IMR-90 (cell line): ENCODE results near the gene GALNT17. TPM values are rescaled to one million over a fixed set of nuclear protein-coding genes. Genes with fewer than 3 reads are reported as not detected.

Source experiments
- ATAC-seq: fragments of 200-7000 bp; cut with Tn5 transposase; 2 replicates; pipeline ENCODE4 v1.9.1; 2020; ENCODE audit warnings: low read depth, mild to moderate bottlenecking, moderate library complexity
- BruUV-seq: library from RNA; stranded (reverse); fragments of 400-500 nt; replicated peaks from 2 replicates; lab custom pipeline; 2021; lab: Mats Ljungman, UMichigan
- CTCF ChIA-PET: fragments of 300-600 bp; formaldehyde crosslinking; extraction: SDS; loops from one replicate; lab custom pipeline; 2021; ENCODE audit warnings: antibody characterized with exemption; lab: Yijun Ruan, JAX
- POLR2A ChIA-PET: fragments of 300-600 bp; sonication (Branson Sonifier 250); formaldehyde crosslinking; loops from one replicate; lab custom pipeline; 2022; ENCODE audit warnings: antibody characterized with exemption; ENCODE audit not compliant: unreplicated experiment; lab: Charles Lee
- DNase-seq: peaks from one replicate; pipeline ENCODE4 v3.0.0; 2013
- H2AFZ ChIP-seq: replicated peaks from 2 replicates; pipeline ENCODE3; 2013; ENCODE audit warnings: low read length, mild to moderate bottlenecking; ENCODE audit not compliant: poor library complexity
- H2AK5ac ChIP-seq: 2 replicates; pipeline ENCODE4 v1.6.1; 2013; ENCODE audit warnings: low read depth, low read length, inconsistent platforms
- H2AK9ac ChIP-seq: replicated peaks from 2 replicates; pipeline ENCODE3; 2013; ENCODE audit warnings: mild to moderate bottlenecking, low read depth, low read length, moderate library complexity; ENCODE audit not compliant: poor library complexity
- H2BK120ac ChIP-seq: 2 replicates; pipeline ENCODE4 v1.6.1; 2013; ENCODE audit warnings: low read depth, low read length, inconsistent platforms
- H2BK15ac ChIP-seq: 3 replicates; pipeline ENCODE4 v1.6.1; 2013; ENCODE audit warnings: low read depth, low read length, inconsistent platforms
- H2BK20ac ChIP-seq: 2 replicates; pipeline ENCODE4 v1.6.1; 2013; ENCODE audit warnings: low read depth, mild to moderate bottlenecking, inconsistent platforms, low read length, moderate library complexity
- H2BK5ac ChIP-seq: 2 replicates; pipeline ENCODE4 v1.6.1; 2013; ENCODE audit warnings: mild to moderate bottlenecking, low read depth, low read length, inconsistent platforms; ENCODE audit not compliant: poor library complexity, severe bottlenecking
- H3K14ac ChIP-seq: replicated peaks from 2 replicates; pipeline ENCODE4 v1.6.1; 2013; ENCODE audit warnings: low read depth, low read length, inconsistent platforms
- H3K18ac ChIP-seq: 2 replicates; pipeline ENCODE4 v1.6.1; 2013; ENCODE audit warnings: low read depth, low read length, control low read depth
- H3K23ac ChIP-seq: 2 replicates; pipeline ENCODE4 v1.6.1; 2013; ENCODE audit warnings: low read depth, low read length, inconsistent platforms
- H3K27ac ChIP-seq: 2 replicates; pipeline ENCODE4 v1.5.1; 2013; ENCODE audit warnings: mild to moderate bottlenecking, control low read depth, low read length; ENCODE audit not compliant: insufficient read depth
- H3K27me3 ChIP-seq: 2 replicates; pipeline ENCODE4 v1.6.1; 2013; ENCODE audit warnings: low read length; ENCODE audit not compliant: control insufficient read depth, insufficient read depth
- H3K36me3 ChIP-seq: 2 replicates; pipeline ENCODE4 v1.6.1; 2013; ENCODE audit warnings: low read length, mixed read lengths; ENCODE audit not compliant: control insufficient read depth, insufficient read depth
- H3K4ac ChIP-seq: 2 replicates; pipeline ENCODE4 v1.6.1; 2013; ENCODE audit warnings: low read depth, low read length, inconsistent platforms
- H3K4me1 ChIP-seq: 2 replicates; pipeline ENCODE4 v1.6.1; 2013; ENCODE audit warnings: low read length, mixed read lengths; ENCODE audit not compliant: control insufficient read depth, insufficient read depth
- H3K4me2 ChIP-seq: 2 replicates; pipeline ENCODE4 v1.6.1; 2013; ENCODE audit warnings: low read depth, mild to moderate bottlenecking, control low read depth, low read length, moderate library complexity
- H3K4me3 ChIP-seq: 2 replicates; pipeline ENCODE4 v1.5.1; 2013; ENCODE audit warnings: low read depth, mild to moderate bottlenecking, control low read depth, low read length, moderate library complexity; ENCODE audit not compliant: insufficient read depth
- H3K56ac ChIP-seq: 2 replicates; pipeline ENCODE4 v1.6.1; 2013; ENCODE audit warnings: low read length, inconsistent platforms; ENCODE audit not compliant: insufficient read depth; ENCODE audit errors: extremely low read depth
- H3K79me1 ChIP-seq, 2 experiments: 2 replicates each; pipeline ENCODE4 v1.6.1; 2013; ENCODE audit warnings: low read length in 2 of 2, inconsistent platforms in 1 of 2, low read depth in 1 of 2
- H3K9ac ChIP-seq: 2 replicates; pipeline ENCODE4 v1.6.1; 2013; ENCODE audit warnings: low read depth, low read length, control low read depth
- H3K9me1 ChIP-seq: 2 replicates; pipeline ENCODE4 v1.6.1; 2013; ENCODE audit warnings: low read length, inconsistent platforms; ENCODE audit not compliant: insufficient read depth
- H3K9me3 ChIP-seq: 2 replicates; pipeline ENCODE4 v1.6.1; 2013; ENCODE audit warnings: low read length; ENCODE audit not compliant: control insufficient read depth, insufficient read depth
- H4K20me1 ChIP-seq: 2 replicates; pipeline ENCODE4 v1.6.1; 2013; ENCODE audit warnings: low read length, inconsistent platforms; ENCODE audit not compliant: insufficient read depth
- H4K5ac ChIP-seq: 2 replicates; pipeline ENCODE4 v1.6.1; 2013; ENCODE audit warnings: mild to moderate bottlenecking, low read depth, low read length, control low read depth
- H4K8ac ChIP-seq, 2 experiments: 2 replicates each; pipeline ENCODE4 v1.6.1; 2013; ENCODE audit warnings: low read depth in 2 of 2, low read length in 2 of 2, control low read depth in 1 of 2, inconsistent platforms in 1 of 2
- H4K91ac ChIP-seq: 2 replicates; pipeline ENCODE4 v1.6.1; 2013; ENCODE audit warnings: low read depth, low read length, inconsistent platforms; ENCODE audit not compliant: insufficient read depth
- BHLHE40 ChIP-seq: fragments of 150-350 bp; IDR thresholded peaks from 2 replicates; pipeline ENCODE4 v1.6.1; 2016; ENCODE audit warnings: mild to moderate bottlenecking, low read depth, low read length
- CEBPB ChIP-seq: IDR thresholded peaks from 2 replicates; pipeline ENCODE4 v1.6.1; 2012; ENCODE audit warnings: low read depth, low read length, improper control_type of control experiment
- CTCF ChIP-seq: conservative IDR thresholded peaks from 2 replicates; pipeline ENCODE4 v1.5.1; 2012; ENCODE audit warnings: mild to moderate bottlenecking, low read depth, low read length, improper control_type of control experiment
- FOS ChIP-seq: fragments of 150-350 bp; IDR thresholded peaks from 2 replicates; pipeline ENCODE4 v1.6.1; 2016; ENCODE audit warnings: low read depth, low read length
- MAFK ChIP-seq: IDR thresholded peaks from 2 replicates; pipeline ENCODE4 v1.6.1; 2012; ENCODE audit warnings: low read depth, low read length, improper control_type of control experiment
- MXI1 ChIP-seq: IDR thresholded peaks from 2 replicates; pipeline ENCODE4 v1.6.1; 2012; ENCODE audit warnings: low read depth, mild to moderate bottlenecking, low read length, moderate library complexity, borderline replicate concordance
- NFE2L2 ChIP-seq: fragments of 150-350 bp; IDR thresholded peaks from 2 replicates; pipeline ENCODE4 v1.6.1; 2016; ENCODE audit warnings: low read depth, mild to moderate bottlenecking, low read length
- POLR2A ChIP-seq: IDR thresholded peaks from 2 replicates; pipeline ENCODE4 v1.6.1; 2012; ENCODE audit warnings: mild to moderate bottlenecking, low read depth, low read length
- RAD21 ChIP-seq: IDR thresholded peaks from 2 replicates; pipeline ENCODE4 v1.6.1; 2012; ENCODE audit warnings: low read length, improper control_type of control experiment
- RCOR1 ChIP-seq: IDR thresholded peaks from 2 replicates; pipeline ENCODE4 v1.6.1; 2012; ENCODE audit warnings: mild to moderate bottlenecking, low read length, improper control_type of control experiment; ENCODE audit not compliant: insufficient replicate concordance
- USF2 ChIP-seq: fragments of 150-350 bp; IDR thresholded peaks from 2 replicates; pipeline ENCODE4 v1.6.1; 2017; ENCODE audit warnings: mild to moderate bottlenecking, antibody characterized with exemption, low read length, low read depth
- WGBS, 2 experiments: methylation state at CpG; one replicate each; pipeline versions ENCODE4 v1.1.5 to v1.1.7; 2013; ENCODE audit warnings: missing lambda C conversion rate in 2 of 2; ENCODE audit not compliant: insufficient read length in 1 of 2; ENCODE audit errors: extremely low coverage in 2 of 2; 5-methylcytosine and 5-hydroxymethylcytosine counted together
- dilution Hi-C: fragments of 300-500 bp; cut with HindIII; formaldehyde crosslinking; loops from one replicate; pipeline ENCODE4 v1.14.3; 2018; ENCODE audit warnings: low sequenced_read_pairs; ENCODE audit not compliant: unreplicated experiment
- in situ Hi-C: fragments of 300-500 bp; cut with MboI; formaldehyde crosslinking; loops from 3 replicates; pipeline ENCODE4 v1.14.3; 2019; ENCODE audit warnings: low sequenced_read_pairs, inconsistent platforms, mixed read lengths
- intact Hi-C: fragments of 100-400 bp; cut with micrococcal nuclease; formaldehyde crosslinking; loops from 2 replicates; pipeline ENCODE4 v1.10.0; 2022
- polyA plus RNA-seq, 3 experiments: library from polyadenylated mRNA; depleted of rRNA; stranded (reverse); fragments of >200 nt; gene quantifications; 2 replicates each; pipeline ENCODE4 v1.2.3, GENCODE V29; 2012; ENCODE audit warnings: low replicate concordance in 1 of 3
- total RNA-seq: library from RNA; depleted of rRNA; stranded (reverse); fragments of >200 nt; gene quantifications from 2 replicates; pipeline ENCODE4 v1.2.3, GENCODE V29; 2012
- TF ChIP-seq, protein P1 (sequence below): fragments of 150-350 bp; IDR thresholded peaks from 2 replicates; pipeline ENCODE4 v1.6.1; 2016; ENCODE audit warnings: low read depth, mild to moderate bottlenecking, low read length, moderate library complexity, borderline replicate concordance

GALNT17 gene
- total and polyA plus RNA-seq, 2 of the 4 experiments (the other 2 are of a cell fraction) = not detected

DNA sequence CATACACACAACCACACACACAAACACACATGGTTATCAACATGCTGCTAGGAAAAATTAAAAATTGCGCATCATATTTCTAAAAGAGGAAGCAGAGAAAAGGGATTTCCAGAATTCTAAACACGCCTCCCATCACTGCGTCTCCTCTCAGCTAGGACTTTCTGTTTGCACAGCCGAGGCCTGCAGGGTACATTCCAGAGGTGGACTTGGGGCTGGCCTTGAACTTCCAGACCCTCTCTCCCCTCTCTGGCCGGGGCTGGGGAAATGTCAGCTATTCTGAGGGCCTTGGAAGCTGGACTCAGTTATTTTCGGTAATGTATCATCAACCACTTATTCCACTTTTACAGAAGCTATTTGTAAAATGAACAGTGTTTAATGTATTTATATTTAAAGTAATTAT, 168.7 kb downstream of the GALNT17 start:
- WGBS, 2 experiments = no CpG with 5 or more reads among the region's 6 CpGs
- no peak overlapping the region for H4K8ac ChIP-seq
- no peaks in the 10 kb centered on the region for H3K27me3 ChIP-seq
- no peak overlapping the region for H3K18ac ChIP-seq
- in situ Hi-C loops = no loop called here
- no peak overlapping the region for H3K14ac ChIP-seq
- no peaks in the 10 kb centered on the region for H4K20me1 ChIP-seq
- H3K9me1 ChIP-seq = no peaks in the 10 kb centered on the region
- peaks cover 16% of the 10 kb centered on the region for H3K9me3 ChIP-seq
- H3K56ac ChIP-seq = no peak overlapping the region
- no peak overlapping the region for H2BK20ac ChIP-seq
- no peak overlapping the region for H4K5ac ChIP-seq
- H3K4me1 ChIP-seq = no peaks in the 10 kb centered on the region
- no peak overlapping the region for H2AFZ ChIP-seq
- no peak overlapping the region for H3K4ac ChIP-seq
- H3K4me2 ChIP-seq = no peak overlapping the region
- H3K23ac ChIP-seq = no peak overlapping the region
- dilution Hi-C loops = no loop called here
- no peak overlapping the region for H2BK5ac ChIP-seq
- CTCF ChIA-PET = no interaction called here
- no peak overlapping the region for H2AK9ac ChIP-seq
- H3K36me3 ChIP-seq = no peaks in the 10 kb centered on the region
- no peak for TF ChIP-seq BHLHE40
- no peak for TF ChIP-seq MXI1
- no peak for TF ChIP-seq POLR2A
- TF ChIP-seq CEBPB = no peak
- TF ChIP-seq, protein P1, sequence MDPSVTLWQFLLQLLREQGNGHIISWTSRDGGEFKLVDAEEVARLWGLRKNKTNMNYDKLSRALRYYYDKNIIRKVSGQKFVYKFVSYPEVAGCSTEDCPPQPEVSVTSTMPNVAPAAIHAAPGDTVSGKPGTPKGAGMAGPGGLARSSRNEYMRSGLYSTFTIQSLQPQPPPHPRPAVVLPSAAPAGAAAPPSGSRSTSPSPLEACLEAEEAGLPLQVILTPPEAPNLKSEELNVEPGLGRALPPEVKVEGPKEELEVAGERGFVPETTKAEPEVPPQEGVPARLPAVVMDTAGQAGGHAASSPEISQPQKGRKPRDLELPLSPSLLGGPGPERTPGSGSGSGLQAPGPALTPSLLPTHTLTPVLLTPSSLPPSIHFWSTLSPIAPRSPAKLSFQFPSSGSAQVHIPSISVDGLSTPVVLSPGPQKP = no peak
- TF ChIP-seq RCOR1 = no peak
- no peak for TF ChIP-seq FOS
- no peak for TF ChIP-seq NFE2L2
- no peak for TF ChIP-seq USF2
- no peak for TF ChIP-seq RAD21
- TF ChIP-seq CTCF = no peak
- TF ChIP-seq MAFK = no peak
- intact Hi-C loops = no loop called here
- no TSS peak for BruUV-seq
- no peak overlapping the region for H2BK15ac ChIP-seq
- H3K79me1 ChIP-seq = no peaks in the 10 kb centered on the region
- no peak overlapping the region for H2AK5ac ChIP-seq
- no peak overlapping the region for H3K9ac ChIP-seq
- ATAC-seq = no peak
- H3K4me3 ChIP-seq = no peak overlapping the region
- no peak overlapping the region for H2BK120ac ChIP-seq
- H3K27ac ChIP-seq = no peak overlapping the region
- H4K91ac ChIP-seq = no peak overlapping the region
- DNase-seq = no peak
- POLR2A ChIA-PET = no interaction called here
